Forelimb muscle (tissue), 1 donor: ENCODE results near the gene MARCHF10. TPM values are rescaled to one million over a fixed set of nuclear protein-coding genes. Genes with fewer than 3 reads are reported as not detected.

Source experiments
- DNase-seq: peaks from one replicate; pipeline ENCODE4 v3.0.0-alpha.2; 2013; ENCODE audit warnings: low read depth
- polyA plus RNA-seq: library from polyadenylated mRNA; unstranded; fragments of 120-200 nt; gene quantifications from one replicate; pipeline ENCODE4 v1.2.1, GENCODE V29; 2013; ENCODE audit not compliant: insufficient read length

The MARCHF10 gene
- polyA plus RNA-seq, 1 donor = 0.77 TPM

GRCh38 chr17:62717889-62718288 lies 90.2 kb downstream of the MARCHF10 start:
- DNase-seq = no peak

GRCh38 chr17:62717589-62717855 lies 90.6 kb downstream of the MARCHF10 start:
- no peak for DNase-seq

- DNase-seq = no peak
Observed at GRCh38 chr17:62716834-62717588, 91.1 kb downstream of the MARCHF10 start.

GRCh38 chr17:62715882-62716390 lies 92.2 kb downstream of the MARCHF10 start:
- DNase-seq = no peak

- DNase-seq = no peak
Observed at GRCh38 chr17:62714016-62714777, 93.9 kb downstream of the MARCHF10 start.

- DNase-seq = no peak
Observed at GRCh38 chr17:62713086-62713881, 94.8 kb downstream of the MARCHF10 start.

GRCh38 chr17:62712171-62712581 lies 95.9 kb downstream of the MARCHF10 start:
- no peak for DNase-seq

- no peak for DNase-seq
Observed at GRCh38 chr17:62708587-62708986, 99.5 kb downstream of the MARCHF10 start.

GRCh38 chr17:62707425-62707739 lies 100.7 kb downstream of the MARCHF10 start:
- no peak for DNase-seq

GRCh38 chr17:62706598-62707424 lies 101.3 kb downstream of the MARCHF10 start:
- DNase-seq = no peak

GRCh38 chr17:62705778-62706597 lies 102.1 kb downstream of the MARCHF10 start:
- DNase-seq = no peak

- no peak for DNase-seq
Observed at GRCh38 chr17:62705156-62705777, 102.8 kb downstream of the MARCHF10 start.

GRCh38 chr17:62704381-62704971 lies 103.6 kb downstream of the MARCHF10 start:
- DNase-seq = no peak

GRCh38 chr17:62703776-62704380 lies 104.2 kb downstream of the MARCHF10 start:
- DNase-seq = no peak

GRCh38 chr17:62703261-62703775 lies 104.8 kb downstream of the MARCHF10 start:
- no peak for DNase-seq

- DNase-seq = no peak
Observed at GRCh38 chr17:62702746-62703260, 105.3 kb downstream of the MARCHF10 start.

- no peak for DNase-seq
Observed at GRCh38 chr17:62701706-62702085, 106.4 kb downstream of the MARCHF10 start.

GRCh38 chr17:62700964-62701705 lies 107.0 kb downstream of the MARCHF10 start:
- no peak for DNase-seq
